Left hindlimb (tissue), 1 donor: Measurements from ENCODE around the gene SRRM2.
A peak's percentile ranks its signal among the peaks of the same experiment; 100 is the strongest.

Experiments
- DNase-seq: peaks from one replicate; pipeline ENCODE4 v3.0.0-alpha.2; 2018

SRRM2 gene

GRCh38 chr16:2752035-2752849, at the start of gene SRRM2:
Gene SRRM2, plus strand, starts transcription at chr16:2752638. Its CDS starts 3,727 bp downstream, at chr16:2756365.
- DNase-seq = peak; percentile 97

GRCh38 chr16:2702871-2703745, 49.3 kb upstream of the SRRM2 start:
- no peak for DNase-seq

GRCh38 chr16:2704166-2704982, 48.1 kb upstream of the SRRM2 start:
- no peak for DNase-seq

GRCh38 chr16:2704983-2705275, 47.5 kb upstream of the SRRM2 start:
- no peak for DNase-seq

GRCh38 chr16:2705351-2705750, 47.1 kb upstream of the SRRM2 start:
- no peak for DNase-seq

GRCh38 chr16:2706085-2706484, 46.4 kb upstream of the SRRM2 start:
- DNase-seq = no peak

GRCh38 chr16:2706611-2707311, 45.7 kb upstream of the SRRM2 start:
- DNase-seq = peak; percentile 28

GRCh38 chr16:2707368-2708289, 44.8 kb upstream of the SRRM2 start:
- DNase-seq = peak; percentile 14

- peak; percentile 17 for DNase-seq
Observed at GRCh38 chr16:2708290-2708639, 44.2 kb upstream of the SRRM2 start.

GRCh38 chr16:2708955-2709587, 43.4 kb upstream of the SRRM2 start:
- DNase-seq = peak; percentile 13

- DNase-seq = no peak
Observed at GRCh38 chr16:2709588-2709984, 42.9 kb upstream of the SRRM2 start.

- peak; percentile 12 for DNase-seq
Observed at GRCh38 chr16:2710021-2710710, 42.3 kb upstream of the SRRM2 start.

- DNase-seq = peak; percentile 27
Observed at GRCh38 chr16:2710711-2711231, 41.7 kb upstream of the SRRM2 start.

GRCh38 chr16:2711370-2712062, 40.9 kb upstream of the SRRM2 start:
- DNase-seq = no peak

- DNase-seq = no peak
Observed at GRCh38 chr16:2712063-2712441, 40.4 kb upstream of the SRRM2 start.

- no peak for DNase-seq
Observed at GRCh38 chr16:2712546-2712945, 39.9 kb upstream of the SRRM2 start.

GRCh38 chr16:2713523-2713922, 38.9 kb upstream of the SRRM2 start:
- no peak for DNase-seq

GRCh38 chr16:2713985-2714774, 38.3 kb upstream of the SRRM2 start:
- DNase-seq = no peak

GRCh38 chr16:2715064-2715463, 37.4 kb upstream of the SRRM2 start:
- no peak for DNase-seq
